K562 (cell line): ENCODE data around the gene MVK. TPM values are rescaled to one million over a fixed set of nuclear protein-coding genes. Genes with fewer than 3 reads are reported as not detected.
A peak's percentile ranks its signal among the peaks of the same experiment; 100 is the strongest.

Source experiments
- ATAC-seq: fragments of 200-7000 bp; cut with Tn5 transposase; 3 replicates; pipeline ENCODE4 v1.9.1; 2020; ENCODE audit warnings: moderate library complexity
- BruUV-seq: library from RNA; stranded (reverse); fragments of 400-500 nt; replicated peaks from 2 replicates; lab custom pipeline; 2021; lab: Mats Ljungman, UMichigan
- CTCF ChIA-PET: fragments of 300-600 bp; formaldehyde crosslinking; extraction: SDS; loops from one replicate; lab custom pipeline; 2021; ENCODE audit warnings: low intra/inter-chr PET ratio; lab: Yijun Ruan, JAX
- POLR2A ChIA-PET: fragments of 300-600, 350-650 bp; sonication (Branson Sonifier 250); formaldehyde crosslinking; extraction: SDS; loops from one replicate; lab custom pipeline; 2021; ENCODE audit warnings: antibody characterized with exemption, inconsistent platforms; lab: Yijun Ruan, JAX
- DNase-seq, 4 experiments: peaks; one replicate each; pipeline versions ENCODE4 v3.0.0 to v3.0.0-alpha.2; 2011 to 2018; ENCODE audit warnings: low spot score in 3 of 4, mixed read lengths in 3 of 4; ENCODE audit errors: extremely low read depth in 1 of 4
- FAIRE-seq: peaks from 2 replicates; lab custom pipeline; 2011; peaks lifted over from hg19 to GRCh38; lab: Jason Lieb, UNC
- H2AFZ ChIP-seq: 2 replicates; pipeline ENCODE4 v1.6.0; 2011; ENCODE audit warnings: low read depth, low read length, control low read depth, inconsistent platforms
- H3K27ac ChIP-seq: fragments of 200-600 bp; 3 replicates; pipeline ENCODE4 v1.8.0; 2011; ENCODE audit warnings: low read depth, mild to moderate bottlenecking, control low read depth, inconsistent platforms, low read length, moderate library complexity, mixed read lengths; ENCODE audit errors: extremely low read depth
- H3K27me3 ChIP-seq, 2 experiments: fragments of 300-600 bp in 1 of 2; 2 replicates in 1 of 2; 3 replicates in 1 of 2; pipeline versions ENCODE4 v1.6.0 to v1.8.0; 2011; ENCODE audit warnings: inconsistent platforms in 2 of 2, low read length in 2 of 2, mild to moderate bottlenecking in 1 of 2, mixed read lengths in 1 of 2, moderate library complexity in 1 of 2; ENCODE audit not compliant: control insufficient read depth in 2 of 2, insufficient read depth in 2 of 2
- H3K36me3 ChIP-seq: fragments of 300-600 bp; 3 replicates; pipeline ENCODE4 v1.8.0; 2011; ENCODE audit warnings: mild to moderate bottlenecking, low read length, inconsistent platforms; ENCODE audit not compliant: control insufficient read depth, insufficient read depth
- H3K4me1 ChIP-seq, 2 experiments: fragments of 200-600 bp in 1 of 2; replicated peaks in 1 of 2; 2 replicates in 1 of 2; 3 replicates in 1 of 2; pipeline versions ENCODE4 v1.5.1 to v1.8.0; 2011; ENCODE audit warnings: inconsistent platforms in 2 of 2, low read length in 2 of 2, mild to moderate bottlenecking in 1 of 2, mixed read lengths in 1 of 2, moderate library complexity in 1 of 2; ENCODE audit not compliant: control insufficient read depth in 2 of 2, insufficient read depth in 2 of 2
- H3K4me2 ChIP-seq: 2 replicates; pipeline ENCODE4 v1.6.1; 2011; ENCODE audit warnings: low read length, control low read depth, inconsistent platforms, mixed read lengths; ENCODE audit not compliant: insufficient read depth
- H3K4me3 ChIP-seq: fragments of 200-600 bp; sonication (generic), shearing (Covaris generic); 2 replicates; pipeline ENCODE4 v1.5.1; 2016; ENCODE audit warnings: control low read depth, inconsistent platforms
- H3K79me2 ChIP-seq: fragments of 200-600 bp; 3 replicates; pipeline ENCODE4 v1.8.0; 2011; ENCODE audit warnings: low read length, inconsistent platforms; ENCODE audit not compliant: control insufficient read depth, insufficient read depth
- H3K9ac ChIP-seq, 2 experiments: 2 replicates each; pipeline versions ENCODE4 v1.6.0 to v1.6.1; 2011; ENCODE audit warnings: low read depth in 2 of 2, low read length in 2 of 2, control low read depth in 1 of 2, inconsistent platforms in 1 of 2, mild to moderate bottlenecking in 1 of 2, mixed read lengths in 1 of 2; ENCODE audit not compliant: insufficient read depth in 1 of 2
- H3K9me1 ChIP-seq: one replicate; pipeline ENCODE4 v1.6.0; 2011; ENCODE audit warnings: inconsistent platforms, mild to moderate bottlenecking, low read length, moderate library complexity; ENCODE audit not compliant: control insufficient read depth, insufficient read depth
- H3K9me3 ChIP-seq: replicated peaks from 2 replicates; pipeline ENCODE4 v1.5.1; 2011; ENCODE audit warnings: low read depth, low read length, inconsistent platforms; ENCODE audit not compliant: control insufficient read depth, insufficient read depth
- H4K20me1 ChIP-seq: replicated peaks from 2 replicates; pipeline ENCODE4 v1.6.1; 2011; ENCODE audit warnings: low read length, inconsistent platforms, mixed read lengths; ENCODE audit not compliant: control insufficient read depth, insufficient read depth
- CBX1 ChIP-seq: sonication (generic); IDR thresholded peaks from 2 replicates; pipeline ENCODE4 v1.6.1; 2016; ENCODE audit warnings: antibody characterized with exemption, low read depth, mild to moderate bottlenecking
- HEY1 ChIP-seq: fragments of 250-450 bp; sonication (Bioruptor Pico); IDR thresholded peaks from 2 replicates; pipeline ENCODE4 v1.5.0; 2020; ENCODE audit warnings: mild to moderate bottlenecking, moderate library complexity, borderline replicate concordance
- HMG20B ChIP-seq: fragments of 250-450 bp; sonication (Bioruptor Pico); IDR thresholded peaks from 2 replicates; pipeline ENCODE4 v1.5.0; 2021; ENCODE audit warnings: mild to moderate bottlenecking
- MCM2 ChIP-seq: fragments of 450-650 bp; IDR thresholded peaks from 2 replicates; pipeline ENCODE4 v1.6.1; 2017; ENCODE audit warnings: low read depth, mild to moderate bottlenecking
- MEF2A ChIP-seq: IDR thresholded peaks from 2 replicates; pipeline ENCODE4 v1.6.1; 2011; ENCODE audit warnings: low read depth, mild to moderate bottlenecking, low read length, moderate library complexity; ENCODE audit not compliant: control insufficient read depth
- PHF8 ChIP-seq: fragments of 200-600 bp; sonication (generic); IDR thresholded peaks from 2 replicates; pipeline ENCODE4 v1.6.1; 2012; ENCODE audit warnings: mixed run types, mild to moderate bottlenecking, inconsistent platforms, low read length, moderate library complexity, borderline replicate concordance
- POLR2AphosphoS2 ChIP-seq: IDR thresholded peaks from 2 replicates; pipeline ENCODE4 v1.6.1; 2012; ENCODE audit warnings: low read length, improper control_type of control experiment
- SIX5 ChIP-seq, 2 experiments: IDR thresholded peaks; 2 replicates each; pipeline ENCODE4 v1.6.1; 2011; ENCODE audit warnings: low read length in 2 of 2, borderline replicate concordance in 1 of 2, low read depth in 1 of 2, mild to moderate bottlenecking in 1 of 2, moderate library complexity in 1 of 2; ENCODE audit not compliant: insufficient read depth in 1 of 2
- UBTF ChIP-seq, 2 experiments: IDR thresholded peaks; 2 replicates each; pipeline ENCODE4 v1.6.1; 2012; ENCODE audit warnings: improper control_type of control experiment in 2 of 2, low read depth in 2 of 2, low read length in 2 of 2, borderline replicate concordance in 1 of 2
- ZNF134 ChIP-seq: fragments of 250-450 bp; sonication (Bioruptor Pico); conservative IDR thresholded peaks from 2 replicates; pipeline ENCODE4 v1.4.0; 2020
- ZNF140 ChIP-seq: fragments of 250-450 bp; sonication (Bioruptor Pico); IDR thresholded peaks from 2 replicates; pipeline ENCODE4 v1.8.0; 2021; ENCODE audit warnings: moderate library complexity, mild to moderate bottlenecking, inconsistent platforms
- ZNF354B ChIP-seq: fragments of 250-450 bp; sonication (Bioruptor Pico); IDR thresholded peaks from 2 replicates; pipeline ENCODE4 v1.4.0; 2020
- WGBS: fragments of 100-300 bp; shearing (Covaris generic); methylation state at CpG from one replicate; pipeline ENCODE4 v1.1.6; 2016; ENCODE audit warnings: low coverage, mixed read lengths; ENCODE audit not compliant: insufficient coverage; ENCODE audit errors: missing lambda C conversion rate; 5-methylcytosine and 5-hydroxymethylcytosine counted together
- in situ Hi-C: fragments of 300-500 bp; cut with MboI; formaldehyde crosslinking; loops from 4 replicates; pipeline ENCODE4 v1.15.0; 2018; ENCODE audit warnings: inconsistent platforms, mixed read lengths
- intact Hi-C: fragments of 100-400 bp; cut with micrococcal nuclease; formaldehyde crosslinking; loops from 2 replicates; pipeline ENCODE4 v1.14.2; 2022
- polyA plus RNA-seq, 8 experiments: library from polyadenylated mRNA; depleted of rRNA in 4 of 8; stranded (reverse) in 5 of 8; unstranded in 3 of 8; fragments of >200 nt; fragmentation: Nextera tagmentation in 2 of 8; fragmentation: Illumina TruSeq in 1 of 8; extraction: Ambion mirVana in 2 of 8; extraction: Trizol in 1 of 8; gene quantifications; 2 replicates each; pipeline versions ENCODE4 v1.2.1 to v1.2.3, GENCODE V29; 2011 to 2014; ENCODE audit warnings: inconsistent platforms in 1 of 8, missing spikeins in 1 of 8
- total RNA-seq, 7 experiments: library from RNA; depleted of rRNA in 6 of 7; stranded (reverse); fragments of >200 nt in 6 of 7; fragmentation: Illumina TruSeq in 2 of 7; extraction: Trizol in 2 of 7; gene quantifications; 2 replicates each; pipeline versions ENCODE4 v1.2.1 to v1.2.3, GENCODE V29; 2011 to 2021; ENCODE audit warnings: low replicate concordance in 1 of 7
- TF ChIP-seq, protein P1 (sequence below): fragments of 450-650 bp; IDR thresholded peaks from 2 replicates; pipeline ENCODE4 v1.6.1; 2018; ENCODE audit not compliant: partially characterized antibody

The MVK gene
- total and polyA plus RNA-seq, 9 of the 15 experiments (the other 6 are each of a cell fraction or from before 2014, with no cell fraction given): 0.41 to 33.6 (median 18.8) TPM

- TF ChIP-seq UBTF (IDR thresholded peaks at IDR 0.05; ENCODE audit: borderline replicate concordance in 1 of 2, low read depth in 2 of 2, low read length in 2 of 2): 0 out of 4 replicates have a peak, but pooled peaks of 1 of the 2 experiments have one; percentile 27
- TF ChIP-seq HEY1 (CRISPR knock-in tag): no peak
Observed at GRCh38 chr12:109606320-109607028, 32.9 kb downstream of the MVK start (continued).

GRCh38 chr12:109607618-109608017, 34.0 kb downstream of the MVK start:
- 4% methylated on average over 4 of the region's 4 CpGs for WGBS
- Histone ChIP-seq H4K20me1 (peaks cover 4% of the 10 kb centered on the region), H2AFZ (no peak overlapping the region), H3K27me3 (peaks cover 18 to 62% of the 10 kb centered on the region in 2 experiments; a peak in 4 of 5 replicates), H3K27ac (no peak overlapping the region), H3K9ac (no peak overlapping the region), H3K4me1 (peaks cover 0 to 11% of the 10 kb centered on the region in 2 experiments; a peak in 2 of 5 replicates), H3K9me1 (peaks cover 3% of the 10 kb centered on the region), H3K4me3 (no peak overlapping the region), H3K36me3 (no peaks in the 10 kb centered on the region), H3K9me3 (no peaks in the 10 kb centered on the region), H3K4me2 (no peak overlapping the region), H3K79me2 (no peaks in the 10 kb centered on the region)
- in situ Hi-C loops: no loop called here
- ChIA-PET POLR2A (interaction anchor here (0.9 kb wide), 2 partner anchors 10 to 26 kb away, joined by 3 to 5 read pairs; no protein-coding TSS in a partner anchor), CTCF (no interaction called here)
- no TSS peak for BruUV-seq
- intact Hi-C loops: no loop called here
- FAIRE-seq: no peak
- no peak for ATAC-seq
- DNase-seq: no peak
- TF ChIP-seq PHF8 (no peak), MEF2A (no peak), ZNF134 (CRISPR knock-in tag) (no peak), ZNF354B (CRISPR knock-in tag) (no peak), SIX5 (IDR thresholded peaks at IDR 0.05; ENCODE audit: borderline replicate concordance in 1 of 2, insufficient read depth in 1 of 2, low read depth in 1 of 2, low read length in 2 of 2) (no peak), HMG20B (CRISPR knock-in tag) (no peak), CBX1 (no peak), ZNF140 (CRISPR knock-in tag) (no peak), MCM2 (no peak), POLR2AphosphoS2 (no peak)
- TF ChIP-seq, protein P1, sequence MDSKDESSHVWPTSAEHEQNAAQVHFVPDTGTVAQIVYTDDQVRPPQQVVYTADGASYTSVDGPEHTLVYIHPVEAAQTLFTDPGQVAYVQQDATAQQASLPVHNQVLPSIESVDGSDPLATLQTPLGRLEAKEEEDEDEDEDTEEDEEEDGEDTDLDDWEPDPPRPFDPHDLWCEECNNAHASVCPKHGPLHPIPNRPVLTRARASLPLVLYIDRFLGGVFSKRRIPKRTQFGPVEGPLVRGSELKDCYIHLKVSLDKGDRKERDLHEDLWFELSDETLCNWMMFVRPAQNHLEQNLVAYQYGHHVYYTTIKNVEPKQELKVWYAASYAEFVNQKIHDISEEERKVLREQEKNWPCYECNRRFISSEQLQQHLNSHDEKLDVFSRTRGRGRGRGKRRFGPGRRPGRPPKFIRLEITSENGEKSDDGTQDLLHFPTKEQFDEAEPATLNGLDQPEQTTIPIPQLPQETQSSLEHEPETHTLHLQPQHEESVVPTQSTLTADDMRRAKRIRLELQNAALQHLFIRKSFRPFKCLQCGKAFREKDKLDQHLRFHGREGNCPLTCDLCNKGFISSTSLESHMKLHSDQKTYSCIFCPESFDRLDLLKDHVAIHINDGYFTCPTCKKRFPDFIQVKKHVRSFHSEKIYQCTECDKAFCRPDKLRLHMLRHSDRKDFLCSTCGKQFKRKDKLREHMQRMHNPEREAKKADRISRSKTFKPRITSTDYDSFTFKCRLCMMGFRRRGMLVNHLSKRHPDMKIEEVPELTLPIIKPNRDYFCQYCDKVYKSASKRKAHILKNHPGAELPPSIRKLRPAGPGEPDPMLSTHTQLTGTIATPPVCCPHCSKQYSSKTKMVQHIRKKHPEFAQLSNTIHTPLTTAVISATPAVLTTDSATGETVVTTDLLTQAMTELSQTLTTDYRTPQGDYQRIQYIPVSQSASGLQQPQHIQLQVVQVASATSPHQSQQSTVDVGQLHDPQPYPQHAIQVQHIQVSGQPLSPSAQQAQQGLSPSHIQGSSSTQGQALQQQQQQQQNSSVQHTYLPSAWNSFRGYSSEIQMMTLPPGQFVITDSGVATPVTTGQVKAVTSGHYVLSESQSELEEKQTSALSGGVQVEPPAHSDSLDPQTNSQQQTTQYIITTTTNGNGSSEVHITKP: no peak
